ENCODE data around the gene PRR15L. TPM values are rescaled to one million over a fixed set of nuclear protein-coding genes. Genes with fewer than 3 reads are reported as not detected.

Gene PRR15L
- polyA plus RNA-seq, 3 donors, result 20.4 to 22.7 (median 21.6) TPM

GRCh38 chr17:47907932-47908562 lies 49.6 kb downstream of the PRR15L start:
- no peak for DNase-seq

DNA sequence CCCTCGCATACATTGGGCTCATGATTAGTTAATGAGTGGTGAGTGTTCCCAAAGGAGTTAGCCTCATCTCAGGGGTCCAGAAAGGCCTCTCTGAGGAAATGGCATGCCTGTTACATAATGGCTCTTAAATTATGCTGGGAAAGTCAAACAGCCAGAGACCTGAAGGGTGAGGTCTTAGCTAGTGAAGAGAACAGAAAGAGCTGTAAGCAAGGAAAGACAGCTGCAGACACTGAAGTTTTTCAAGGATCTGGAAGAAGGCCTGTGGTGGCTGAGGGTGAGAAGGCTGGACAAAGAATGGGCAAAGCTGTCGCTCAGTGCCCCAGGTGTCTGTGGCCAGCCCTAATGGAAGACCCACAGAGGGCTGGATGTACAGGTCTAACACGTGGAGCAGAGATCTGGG lies 51.2 kb downstream of the PRR15L start:
- no peak for DNase-seq

DNA sequence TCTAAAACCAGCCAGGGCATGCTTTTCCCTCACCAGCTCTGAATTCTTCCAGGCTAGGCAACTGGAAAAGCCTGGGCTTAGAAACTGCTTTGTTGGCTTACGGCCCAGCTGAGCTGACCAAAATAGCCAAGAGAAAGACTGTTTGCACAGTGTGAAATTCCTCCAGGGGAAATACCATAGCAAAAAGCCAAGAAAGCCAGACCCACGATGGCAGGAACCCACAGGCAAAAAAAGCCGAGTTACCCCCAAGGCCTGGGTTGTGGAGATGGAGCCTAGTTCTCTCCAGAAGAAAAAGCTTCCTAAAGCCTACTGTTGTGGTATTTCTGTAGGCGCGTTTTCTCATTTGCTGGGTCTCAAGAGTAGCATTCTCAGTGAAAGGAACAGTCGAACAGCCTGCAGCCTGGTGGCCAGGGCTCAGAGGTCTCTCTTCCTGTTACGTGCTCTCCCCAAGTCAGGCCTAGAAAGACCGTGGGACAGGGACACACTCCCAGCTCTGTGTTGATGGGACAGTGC lies 52.4 kb downstream of the PRR15L start:
- DNase-seq, result no peak

DNA sequence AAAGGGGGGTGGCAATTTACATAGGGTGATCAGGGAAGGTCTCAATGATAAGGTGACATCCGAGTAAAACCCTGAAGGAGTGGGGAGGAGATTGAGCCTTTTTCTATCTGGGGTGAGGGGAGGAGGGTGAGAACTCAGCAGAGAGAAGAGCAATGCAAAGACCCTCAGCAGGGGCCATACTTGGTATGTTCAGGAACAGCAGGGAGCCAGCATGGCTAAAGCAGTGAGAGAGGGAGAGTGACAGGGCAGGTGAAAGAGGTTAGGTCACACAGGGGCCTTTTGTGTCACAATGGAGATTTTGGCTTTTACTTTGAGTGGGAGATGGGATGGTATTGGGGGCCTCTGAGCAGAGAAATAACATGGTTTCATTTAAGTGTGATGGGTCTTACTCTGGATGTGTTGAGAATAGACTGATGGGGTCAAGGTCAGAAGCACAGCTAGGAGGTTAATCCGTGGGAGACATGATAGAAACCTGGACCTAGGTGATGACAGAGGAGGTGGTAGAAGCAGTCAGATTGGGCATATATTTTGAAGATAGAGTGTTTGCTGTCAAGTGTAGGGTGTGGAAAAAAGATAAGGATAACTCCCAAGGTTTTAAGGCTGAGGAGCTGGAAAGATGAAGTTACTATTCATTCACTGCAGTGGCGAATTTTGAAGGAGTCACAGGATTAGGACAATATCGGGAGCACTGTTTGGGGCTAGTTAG lies 55.5 kb downstream of the PRR15L start:
- no peak for DNase-seq

Other genes starting within 250 kb of the PRR15L start
- gene TBX21, start 224.6 kb downstream of the PRR15L start, polyA plus RNA-seq (ENCODE audit: insufficient read length in 3 of 3), result under 1 TPM; 0.09 to 0.18 (median 0.10) TPM
- 10 to 100 TPM; 14.5 to 18.5 (median 17.9) TPM for gene OSBPL7, start 136.1 kb downstream of the PRR15L start, polyA plus RNA-seq (ENCODE audit: insufficient read length in 3 of 3)
- gene MRPL10, start 126.3 kb downstream of the PRR15L start, polyA plus RNA-seq (ENCODE audit: insufficient read length in 3 of 3), result 10 to 100 TPM; 55.4 to 61.7 (median 58.5) TPM
- gene LRRC46, start 126.2 kb downstream of the PRR15L start, polyA plus RNA-seq (ENCODE audit: insufficient read length in 3 of 3), result 1 to 10 TPM; 2.3 to 4.1 (median 3.6) TPM
- gene SCRN2, start 116.6 kb downstream of the PRR15L start, polyA plus RNA-seq (ENCODE audit: insufficient read length in 3 of 3), result 10 to 100 TPM; 56.2 to 92.0 (median 76.7) TPM
- gene SP6, start 106.7 kb downstream of the PRR15L start, polyA plus RNA-seq (ENCODE audit: insufficient read length in 3 of 3), result 1 to 10 TPM; 3.1 to 3.8 (median 3.5) TPM
- gene SP2, start 61.6 kb downstream of the PRR15L start, polyA plus RNA-seq (ENCODE audit: insufficient read length in 3 of 3), result 10 to 100 TPM; 23.0 to 27.2 (median 23.4) TPM
- 10 to 100 TPM; 18.1 to 27.0 (median 25.4) TPM for gene PNPO, start 16.3 kb downstream of the PRR15L start, polyA plus RNA-seq (ENCODE audit: insufficient read length in 3 of 3)
- gene CDK5RAP3, start 13.2 kb upstream of the PRR15L start, polyA plus RNA-seq (ENCODE audit: insufficient read length in 3 of 3), result 100 to 1,000 TPM; 152 to 194 (median 178) TPM
- 10 to 100 TPM; 17.3 to 19.3 (median 18.0) TPM for gene COPZ2, start 79.9 kb upstream of the PRR15L start, polyA plus RNA-seq (ENCODE audit: insufficient read length in 3 of 3)
- gene NFE2L1, start 90.5 kb upstream of the PRR15L start, polyA plus RNA-seq (ENCODE audit: insufficient read length in 3 of 3), result 100 to 1,000 TPM; 224 to 246 (median 240) TPM
- 100 to 1,000 TPM; 156 to 200 (median 184) TPM for gene CBX1, start 143.6 kb upstream of the PRR15L start, polyA plus RNA-seq (ENCODE audit: insufficient read length in 3 of 3)
- 10 to 100 TPM; 16.2 to 19.6 (median 19.0) TPM for gene SNX11, start 149.9 kb upstream of the PRR15L start, polyA plus RNA-seq (ENCODE audit: insufficient read length in 3 of 3)